Right ventricle myocardium inferior (tissue), 1 donor: Measurements from ENCODE around the gene SUPT6H. TPM values are rescaled to one million over a fixed set of nuclear protein-coding genes. Genes with fewer than 3 reads are reported as not detected.
"Not testable (repeated sequence)": the region's sequence is repeated elsewhere in the genome, so short reads cannot be mapped to it uniquely, and the experiment has no call there.

Experiments used
- ATAC-seq: fragments of 200-7000 bp; cut with Tn5 transposase; one replicate; pipeline ENCODE4 v1.9.1; 2020; ENCODE audit warnings: mild to moderate bottlenecking, moderate library complexity
- DNase-seq: peaks from one replicate; pipeline ENCODE4 v3.0.0; 2021; ENCODE audit errors: missing footprints
- intact Hi-C: fragments of 100-400 bp; cut with DNase I; formaldehyde crosslinking; loops from one replicate; pipeline ENCODE4 v1.11.0; 2022
- total RNA-seq: library from RNA; stranded (reverse); fragmentation: NEBNext Ultra II Directional; extraction: Animal tissue kit (Norgen Biotek cat#: 25700); gene quantifications from one replicate; pipeline ENCODE4 v1.2.1, GENCODE V29; 2021
- donor health status: DM: no; HTN: yes; CAD: no; lungs with severe emphysema.

SUPT6H gene
- total RNA-seq, 1 donor from 2014 or later, result 41.0 TPM

DNA sequence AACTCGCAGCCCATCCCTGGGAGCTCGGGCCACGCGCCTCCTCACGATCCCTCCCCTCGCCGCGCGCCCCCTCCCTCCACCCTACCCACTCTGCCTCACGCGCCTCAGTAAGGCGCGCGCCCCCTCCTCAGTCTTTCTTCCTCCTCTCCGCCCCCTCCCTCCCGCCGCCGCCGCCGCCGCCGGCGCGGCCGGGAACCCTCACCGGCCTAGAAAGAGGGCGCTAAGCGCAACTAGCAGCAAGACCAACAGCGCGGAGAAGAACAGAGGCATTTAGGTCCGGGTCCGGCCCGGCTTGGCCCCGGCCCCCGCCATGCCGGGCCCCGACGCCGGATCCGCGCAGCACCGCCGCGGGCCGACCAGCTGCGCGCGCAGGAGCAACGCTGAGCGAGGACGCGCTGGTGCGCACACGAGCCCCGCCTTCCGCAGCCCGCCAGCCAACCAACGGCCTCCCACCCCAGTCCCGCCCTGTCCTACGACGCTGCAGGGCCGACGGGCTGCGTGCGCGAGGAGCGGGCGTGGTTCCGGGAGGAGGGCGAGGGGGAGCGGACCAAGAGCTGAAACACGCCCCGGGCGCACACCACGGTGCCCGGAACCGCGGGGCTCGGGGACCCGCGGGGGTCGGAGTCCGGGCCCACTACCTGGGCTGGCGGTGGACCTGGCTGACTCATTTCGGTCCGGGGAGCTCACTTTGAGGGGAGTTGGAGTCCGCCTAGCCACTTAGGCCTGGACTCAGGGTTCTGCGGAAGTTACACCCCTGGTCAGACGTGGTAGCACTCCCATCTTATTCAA, 17.0 kb upstream of the SUPT6H start, which contains the start of gene BLTP2:
Gene BLTP2 (minus strand): TSS at position 372 of the 789 bp plus-strand sequence. CDS start 102 bp downstream, at position 270.
- peak; percentile 98 for ATAC-seq
- peak; percentile 99 for DNase-seq
- intact Hi-C loops, result loop anchor here (5.0 kb wide), 2 partner anchors 62 to 307 kb away; partner anchors contain the start of gene PHF12

DNA sequence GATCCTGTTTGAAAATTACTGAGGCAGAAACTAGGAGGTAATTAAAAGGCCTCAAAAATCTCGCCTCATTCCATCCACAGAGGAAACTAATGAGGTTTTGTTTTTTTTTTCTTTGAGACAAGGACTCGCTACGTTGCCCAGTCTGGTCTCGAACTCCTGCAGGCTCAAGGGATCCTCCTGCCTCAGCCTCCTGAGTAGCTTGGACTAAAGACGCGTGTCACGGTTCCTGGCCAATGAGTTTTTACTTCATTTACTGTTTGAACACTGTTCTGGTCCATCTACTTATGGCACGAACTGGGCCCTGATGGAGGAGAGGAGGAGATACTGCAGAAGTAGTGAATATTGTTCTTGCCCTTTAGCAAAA, 16.4 kb upstream of the SUPT6H start:
- DNase-seq (no peak), ATAC-seq (no peak)
- intact Hi-C loops, result loop anchor here (5.0 kb wide), 2 partner anchors 62 to 307 kb away; partner anchors contain the start of gene PHF12

DNA sequence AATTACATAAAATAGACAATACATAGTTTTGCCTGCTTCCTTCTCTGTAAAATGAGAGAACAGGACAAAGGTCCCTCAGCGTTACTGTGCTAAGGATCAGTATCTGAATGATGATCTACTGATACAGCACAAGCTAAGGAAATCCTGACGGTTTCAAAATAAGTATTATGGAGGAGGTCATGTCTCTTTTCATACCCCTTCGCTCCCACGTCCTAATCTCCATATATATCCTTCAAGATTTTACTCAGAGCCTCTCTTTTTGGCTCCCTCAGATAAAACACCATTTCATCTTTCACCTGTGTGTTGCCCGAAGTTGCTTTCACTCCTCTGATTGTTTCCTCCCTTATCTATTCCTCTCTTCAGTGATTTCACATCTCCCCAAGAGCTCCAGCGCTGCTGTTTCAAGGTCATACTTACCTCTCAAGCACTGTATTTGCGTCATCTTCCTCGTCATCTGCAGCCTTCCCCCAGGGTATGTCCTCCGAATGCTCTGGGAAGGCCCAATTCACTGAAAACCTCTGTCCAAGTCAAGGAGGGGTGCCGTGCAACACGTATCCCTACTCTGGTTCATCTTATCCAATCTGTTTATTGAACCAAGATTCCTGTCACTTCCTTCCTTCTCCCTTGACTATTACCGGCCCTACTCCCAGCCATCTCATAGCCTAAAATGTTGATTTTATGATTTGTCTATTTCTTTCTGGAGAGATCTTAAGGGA, 15.8 kb upstream of the SUPT6H start:
- no peak for DNase-seq
- intact Hi-C loops, result loop anchor here (5.0 kb wide), 2 partner anchors 61 to 306 kb away; partner anchors contain the start of gene PHF12
- no peak for ATAC-seq

GRCh38 chr17:28648698-28649097, 13.3 kb upstream of the SUPT6H start:
- no peak for ATAC-seq
- intact Hi-C loops, result loop anchor here (5.0 kb wide), 2 partner anchors 59 to 304 kb away; partner anchors contain the start of gene PHF12
- DNase-seq, result no peak

GRCh38 chr17:28655160-28655559, 6.8 kb upstream of the SUPT6H start:
- intact Hi-C loops, result no loop called here
- DNase-seq (no peak), ATAC-seq (no peak)

GRCh38 chr17:28657756-28658155, 4.2 kb upstream of the SUPT6H start:
- ATAC-seq (no peak), DNase-seq (no peak)
- intact Hi-C loops, result no loop called here

GRCh38 chr17:28658342-28658741, 3.7 kb upstream of the SUPT6H start:
- intact Hi-C loops, DNase-seq, ATAC-seq: not testable (repeated sequence)

- ATAC-seq, intact Hi-C loops: not testable (repeated sequence)
- peak; percentile 60 for DNase-seq
Measured at GRCh38 chr17:28658766-28659496, 3.1 kb upstream of the SUPT6H start.

- ATAC-seq, intact Hi-C loops, DNase-seq: not testable (repeated sequence)
Measured at GRCh38 chr17:28659497-28659881, 2.5 kb upstream of the SUPT6H start.

DNA sequence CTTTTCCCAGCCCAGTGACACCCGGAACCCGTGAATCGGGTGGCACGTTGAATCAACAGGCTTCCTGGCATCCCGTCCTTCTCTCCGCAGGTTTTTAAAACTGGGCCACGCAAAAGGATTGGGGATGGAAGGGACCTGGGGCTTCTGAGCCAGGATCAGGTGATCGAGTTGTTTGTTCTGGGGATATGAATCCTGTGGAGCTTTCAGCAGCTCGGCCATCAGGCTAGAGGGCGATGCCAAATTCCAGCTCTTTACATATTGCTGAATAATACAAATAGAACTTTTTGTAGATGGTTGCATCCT, 473 bp downstream of the SUPT6H start:
- DNase-seq (no peak), ATAC-seq (no peak)
- intact Hi-C loops, result no loop called here

GRCh38 chr17:28663723-28664122, 1.7 kb downstream of the SUPT6H start:
- DNase-seq (no peak), ATAC-seq (no peak)
- intact Hi-C loops, result no loop called here

DNA sequence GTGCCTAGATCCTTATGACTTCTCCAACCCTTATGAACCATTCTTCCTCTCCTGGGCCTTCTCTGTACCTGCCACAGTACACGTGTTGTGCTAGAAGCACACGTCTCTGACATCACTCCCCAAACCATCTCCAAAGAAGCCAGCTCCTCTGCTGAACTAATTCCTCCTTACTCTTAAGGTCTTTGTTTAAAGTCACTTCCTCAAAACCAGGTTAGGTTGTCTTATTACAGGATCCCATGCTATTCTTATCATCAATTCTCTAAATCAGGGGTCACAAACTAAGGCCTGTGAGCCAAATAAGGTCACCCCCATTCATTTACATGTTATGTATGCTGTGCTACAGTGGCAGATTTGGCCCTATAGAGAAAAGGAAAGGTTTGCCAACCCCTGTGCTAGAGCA, 4.0 kb downstream of the SUPT6H start:
- intact Hi-C loops, result no loop called here
- DNase-seq (no peak), ATAC-seq (no peak)

DNA sequence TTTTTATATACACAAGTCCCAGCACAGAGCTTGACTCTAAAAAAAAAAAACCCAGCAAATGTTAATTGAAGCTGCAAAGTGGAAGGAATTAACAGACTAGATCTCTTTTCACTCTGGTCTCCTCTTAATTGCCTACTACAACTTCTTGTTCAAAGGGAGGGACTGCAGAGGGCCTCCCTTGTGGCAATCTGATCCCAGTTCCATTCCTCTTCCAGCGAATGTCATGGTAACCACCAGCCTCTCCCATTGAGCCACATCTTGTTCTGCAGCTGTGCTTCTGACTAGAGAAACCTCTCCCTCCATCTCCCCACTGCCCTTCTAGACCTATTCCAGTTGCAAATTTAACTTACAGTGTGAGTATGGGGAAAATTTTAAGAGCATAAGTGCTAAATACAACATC, 5.9 kb downstream of the SUPT6H start:
- DNase-seq (no peak), ATAC-seq (no peak)
- intact Hi-C loops, result no loop called here

DNA sequence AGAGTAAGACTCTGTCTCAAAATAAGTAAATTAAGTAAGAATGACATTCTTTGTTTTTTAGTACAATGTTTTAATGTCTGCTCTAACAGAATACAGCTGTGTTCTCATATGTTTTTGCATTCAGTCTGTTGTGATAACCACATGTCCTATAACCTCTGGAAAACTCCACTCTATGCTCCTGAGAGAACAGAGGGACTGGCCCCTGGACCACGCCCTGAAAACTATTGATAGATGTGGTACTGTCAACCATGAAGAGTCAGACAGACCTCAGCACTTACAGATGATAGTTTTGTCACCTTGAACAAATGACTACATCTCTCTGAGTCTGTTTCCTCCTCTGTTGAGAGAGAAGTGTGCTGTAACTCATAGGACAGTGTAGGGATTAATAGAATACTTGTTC, 7.9 kb downstream of the SUPT6H start:
- no peak for DNase-seq
- intact Hi-C loops, result no loop called here
- ATAC-seq, result no peak

- ATAC-seq (no peak), DNase-seq (no peak)
- intact Hi-C loops, result no loop called here
Measured at GRCh38 chr17:28675490-28675889, 13.5 kb downstream of the SUPT6H start.

DNA sequence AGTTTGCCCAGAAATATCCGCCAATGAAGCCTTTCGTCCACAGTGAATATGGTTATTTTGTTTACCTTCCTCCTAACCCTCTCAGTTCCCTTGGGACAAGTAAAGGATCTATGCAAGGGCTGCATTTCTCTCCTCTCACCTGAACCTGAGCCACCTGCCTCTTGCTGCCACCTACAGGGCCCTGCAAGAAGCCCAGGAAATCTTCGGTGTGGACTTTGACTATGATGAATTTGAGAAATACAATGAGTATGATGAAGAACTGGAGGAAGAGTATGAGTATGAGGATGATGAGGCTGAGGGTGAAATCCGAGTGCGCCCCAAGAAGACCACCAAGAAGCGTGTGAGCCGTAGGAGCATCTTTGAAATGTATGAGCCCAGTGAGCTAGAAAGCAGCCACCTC, 14.0 kb downstream of the SUPT6H start:
- DNase-seq, result no peak
- intact Hi-C loops, result no loop called here
- ATAC-seq, result no peak

DNA sequence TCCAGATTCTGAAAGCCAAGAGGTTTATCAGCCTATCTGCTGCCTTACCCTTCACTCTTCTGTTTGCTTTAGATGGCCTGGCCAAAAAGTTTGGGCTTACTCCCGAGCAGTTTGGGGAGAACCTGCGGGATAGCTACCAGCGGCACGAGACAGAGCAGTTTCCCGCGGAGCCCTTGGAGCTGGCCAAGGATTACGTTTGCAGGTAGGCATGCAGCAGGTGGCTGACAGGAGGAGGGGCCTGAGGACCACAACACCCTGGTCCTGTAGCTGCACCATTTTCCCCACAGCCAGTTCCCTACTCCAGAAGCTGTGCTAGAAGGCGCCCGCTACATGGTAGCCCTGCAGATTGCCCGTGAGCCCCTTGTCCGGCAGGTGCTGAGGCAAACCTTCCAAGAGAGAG, 20.6 kb downstream of the SUPT6H start:
- no peak for ATAC-seq
- no peak for DNase-seq
- intact Hi-C loops, result no loop called here

DNA sequence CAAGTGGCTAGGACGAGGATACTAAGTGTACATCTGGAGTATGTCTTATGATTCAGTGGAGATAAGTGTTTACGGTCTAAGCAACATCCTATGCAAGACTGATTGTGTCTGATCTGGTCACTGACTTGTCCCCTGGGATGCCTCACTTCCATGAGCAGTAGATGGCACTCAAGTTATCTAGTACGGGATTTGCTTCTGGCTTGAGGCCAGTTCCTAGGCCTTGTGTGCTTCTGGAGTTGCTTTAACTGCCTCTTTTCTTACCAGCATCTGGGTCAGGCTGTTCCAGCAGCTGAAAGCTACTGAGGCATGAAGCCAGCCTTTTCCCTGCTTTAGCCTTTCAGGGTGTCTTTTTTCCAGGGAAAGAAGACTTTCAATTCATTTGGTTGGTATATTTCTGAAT, 23.0 kb downstream of the SUPT6H start:
- DNase-seq, result no peak
- intact Hi-C loops, result no loop called here
- no peak for ATAC-seq

DNA sequence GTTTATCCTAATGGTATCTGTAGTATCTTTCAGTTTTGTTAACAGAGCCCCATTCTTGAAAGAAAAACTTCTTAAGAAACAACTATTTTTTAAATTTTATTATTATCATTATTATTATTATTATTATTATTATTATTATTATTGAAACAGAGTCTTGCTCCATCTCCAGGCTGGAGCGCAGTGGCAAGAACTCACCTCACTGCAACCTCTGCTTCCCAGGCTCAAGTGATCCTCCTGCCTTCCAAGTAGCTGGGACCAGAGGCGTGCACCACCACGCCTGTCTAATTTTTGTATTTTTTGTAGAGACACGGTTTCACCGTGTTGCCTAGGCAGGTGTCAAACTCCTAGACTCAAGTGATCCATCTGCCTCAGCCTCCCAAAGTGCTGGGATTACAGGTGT, 23.4 kb downstream of the SUPT6H start:
- ATAC-seq (no peak), DNase-seq (no peak)
- intact Hi-C loops, result no loop called here

- intact Hi-C loops, result no loop called here
- DNase-seq (no peak), ATAC-seq (no peak)
Measured at GRCh38 chr17:28686296-28686695, 24.3 kb downstream of the SUPT6H start.
